Inferior parietal cortex (tissue), 1 donor: ENCODE data around the gene ZNF350.
"Not testable (repeated sequence)": the region's sequence is repeated elsewhere in the genome, so short reads cannot be mapped to it uniquely, and the experiment has no call there.

ENCODE experiments used
- DNase-seq: peaks from one replicate; pipeline ENCODE4 v3.0.0-alpha.2; 2016; ENCODE audit errors: extremely low spot score

Gene ZNF350

GRCh38 chr19:51971624-51972023, 15.0 kb downstream of the ZNF350 start:
- DNase-seq = no peak

- no peak for DNase-seq
Observed at GRCh38 chr19:51970718-51971117, 15.9 kb downstream of the ZNF350 start.

- no peak for DNase-seq
Observed at GRCh38 chr19:51965583-51965982, 21.1 kb downstream of the ZNF350 start.

GRCh38 chr19:51960621-51961233, 25.9 kb downstream of the ZNF350 start:
- DNase-seq = peak; percentile 3

GRCh38 chr19:51959791-51960190, 26.8 kb downstream of the ZNF350 start:
- DNase-seq = no peak

- not testable (repeated sequence) for DNase-seq
Observed at GRCh38 chr19:51957846-51958245, 28.8 kb downstream of the ZNF350 start.

GRCh38 chr19:51948975-51949374, 37.7 kb downstream of the ZNF350 start:
- DNase-seq = no peak

GRCh38 chr19:51946602-51947001, 40.0 kb downstream of the ZNF350 start:
- no peak for DNase-seq

GRCh38 chr19:51944798-51945552, 41.7 kb downstream of the ZNF350 start:
- DNase-seq = no peak

GRCh38 chr19:51938936-51939335, 47.7 kb downstream of the ZNF350 start:
- DNase-seq = no peak

GRCh38 chr19:51931921-51932320, 54.7 kb downstream of the ZNF350 start:
- DNase-seq = no peak

GRCh38 chr19:51927859-51928258, 58.8 kb downstream of the ZNF350 start:
- DNase-seq = no peak

- DNase-seq = peak; percentile 96
Observed at GRCh38 chr19:51926784-51927741, 59.6 kb downstream of the ZNF350 start, which contains the start of gene ZNF613. Gene ZNF613 (plus strand): TSS chr19:51927472. CDS start chr19:51936221, 8,749 bp downstream.

- no peak for DNase-seq
Observed at GRCh38 chr19:51926426-51926783, 60.2 kb downstream of the ZNF350 start.

- no peak for DNase-seq
Observed at GRCh38 chr19:51921949-51922348, 64.7 kb downstream of the ZNF350 start.

GRCh38 chr19:51919606-51920005, 67.0 kb downstream of the ZNF350 start:
- no peak for DNase-seq

- DNase-seq = no peak
Observed at GRCh38 chr19:51916167-51916566, 70.5 kb downstream of the ZNF350 start.

GRCh38 chr19:51915324-51915867, 71.2 kb downstream of the ZNF350 start:
- no peak for DNase-seq
